UCSD-AML1 (cell line): ENCODE data around the gene CLCN1.

Source experiments
- DNase-seq: peaks from one replicate; lab custom pipeline; 2025; ENCODE audit not compliant: unreplicated experiment; lab: John Stamatoyannopoulos, UW

CLCN1 gene

DNA sequence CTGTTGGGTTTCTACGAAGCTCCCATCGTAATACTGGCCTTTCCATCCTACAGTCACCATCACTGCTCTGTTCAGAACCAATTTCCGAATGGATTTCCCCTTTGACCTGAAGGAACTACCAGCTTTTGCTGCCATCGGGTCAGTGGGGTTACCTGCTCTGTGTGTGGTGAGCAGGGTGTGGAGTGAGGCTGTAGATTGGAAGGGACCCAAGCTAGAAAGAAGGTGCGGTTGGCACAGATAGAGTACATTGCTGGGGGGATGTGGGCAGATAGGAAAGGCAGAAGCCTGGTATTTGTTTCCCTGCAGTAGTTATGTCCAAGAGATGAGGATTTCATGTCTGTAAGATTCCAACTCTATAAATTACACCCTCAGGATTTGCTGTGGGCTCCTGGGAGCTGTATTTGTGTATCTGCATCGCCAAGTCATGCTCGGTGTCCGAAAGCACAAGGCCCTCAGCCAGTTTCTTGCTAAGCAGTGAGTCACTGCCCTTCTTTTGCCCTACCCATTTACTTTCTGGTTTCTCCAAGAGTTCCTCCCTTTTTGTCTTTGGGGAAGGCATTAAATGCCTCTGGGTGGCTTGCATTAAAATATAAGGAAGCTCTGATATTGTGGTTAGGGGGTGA is 15.4 kb downstream of the CLCN1 start:
- DNase-seq: no peak

DNA sequence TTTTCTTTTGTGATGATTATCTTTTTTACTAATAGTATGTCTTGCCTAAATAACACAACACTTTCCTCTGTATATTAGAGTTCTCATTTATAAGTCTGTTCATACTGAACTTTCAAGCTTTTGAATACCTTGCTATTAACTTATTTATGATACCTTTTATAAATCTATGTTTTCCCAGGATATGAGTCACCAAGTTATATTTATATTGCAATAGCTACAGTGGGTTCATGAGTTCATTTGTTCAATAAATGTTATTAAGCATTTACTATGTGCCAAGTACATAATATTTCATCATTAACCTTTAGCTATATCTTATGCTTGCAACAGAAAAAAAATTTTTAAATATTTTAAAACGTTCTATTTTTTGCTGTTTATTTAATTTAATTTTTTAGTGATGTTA is 18.3 kb downstream of the CLCN1 start:
- no peak for DNase-seq

DNA sequence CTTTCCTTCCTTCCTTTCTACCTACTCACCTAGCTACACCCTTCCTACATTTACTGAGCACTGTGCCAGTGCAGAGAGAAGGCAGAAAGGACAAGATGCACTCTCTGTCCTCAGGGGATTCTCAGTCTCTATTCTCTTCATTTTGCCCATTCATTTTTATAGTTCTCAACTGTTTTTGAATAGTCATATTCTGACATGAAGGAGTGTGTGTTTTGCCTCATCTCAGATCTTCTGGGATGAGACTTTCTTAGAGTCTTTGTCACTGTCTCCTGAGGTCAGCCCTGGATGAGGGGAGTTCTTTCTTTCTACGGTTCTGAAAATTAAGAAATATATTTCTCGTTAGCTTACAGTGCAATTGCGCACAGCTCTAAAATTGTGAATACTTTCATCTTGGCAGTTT is 21.3 kb downstream of the CLCN1 start:
- DNase-seq: no peak

DNA sequence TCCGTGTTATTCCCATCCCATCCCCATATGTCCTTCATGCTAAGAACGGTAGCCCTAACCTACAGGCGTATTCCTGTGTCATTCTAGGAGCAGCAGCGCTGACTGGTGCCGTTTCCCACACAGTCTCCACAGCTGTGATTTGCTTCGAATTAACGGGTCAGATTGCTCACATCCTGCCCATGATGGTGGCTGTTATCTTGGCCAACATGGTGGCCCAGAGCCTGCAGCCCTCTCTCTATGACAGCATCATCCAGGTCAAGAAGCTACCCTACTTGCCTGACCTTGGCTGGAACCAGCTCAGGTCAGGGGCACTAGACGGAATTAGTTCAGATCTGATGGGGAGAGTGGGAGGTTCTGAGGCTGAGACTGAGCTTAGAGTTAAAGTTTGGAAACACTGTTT is 25.9 kb downstream of the CLCN1 start:
- no peak for DNase-seq

DNA sequence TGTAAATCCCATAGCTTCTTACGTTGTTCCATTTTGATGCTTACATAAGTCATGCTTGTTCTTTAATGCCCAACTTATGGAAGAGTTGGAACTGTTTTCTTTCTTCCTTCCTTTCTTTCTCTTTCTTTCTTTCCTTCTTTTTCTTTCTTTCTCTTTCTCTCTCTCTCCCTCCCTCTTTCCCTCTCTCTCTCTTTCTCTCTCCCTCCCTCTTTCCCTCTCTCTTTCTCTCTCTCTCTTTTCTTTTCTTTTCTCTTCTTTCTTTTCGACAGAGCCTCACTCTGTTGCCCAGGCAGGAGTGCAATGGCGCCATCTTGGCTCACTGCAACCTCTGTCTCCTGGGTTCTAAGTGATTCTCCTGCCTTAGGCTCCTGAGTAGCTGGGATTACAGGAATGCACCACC is 27.7 kb downstream of the CLCN1 start:
- DNase-seq: no peak

DNA sequence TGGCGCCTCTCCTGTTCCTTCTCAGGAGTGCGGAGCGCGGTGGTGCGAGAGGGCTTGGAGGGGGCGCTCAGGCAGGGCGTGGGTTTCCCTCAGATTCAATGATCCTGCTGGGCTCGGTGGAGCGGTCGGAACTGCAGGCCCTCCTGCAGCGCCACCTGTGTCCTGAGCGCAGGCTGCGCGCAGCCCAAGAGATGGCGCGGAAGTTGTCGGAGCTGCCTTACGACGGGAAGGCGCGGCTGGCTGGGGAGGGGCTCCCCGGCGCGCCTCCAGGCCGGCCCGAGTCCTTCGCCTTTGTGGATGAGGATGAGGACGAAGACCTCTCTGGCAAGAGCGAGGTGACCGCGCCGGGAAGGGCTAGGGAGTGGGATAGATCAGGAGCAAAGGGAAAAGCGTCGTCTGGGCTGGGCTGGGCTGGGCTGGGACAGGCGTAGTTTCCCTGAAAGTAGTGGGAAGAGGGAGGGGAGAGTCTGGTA is 29.6 kb downstream of the CLCN1 start:
- DNase-seq: no peak

DNA sequence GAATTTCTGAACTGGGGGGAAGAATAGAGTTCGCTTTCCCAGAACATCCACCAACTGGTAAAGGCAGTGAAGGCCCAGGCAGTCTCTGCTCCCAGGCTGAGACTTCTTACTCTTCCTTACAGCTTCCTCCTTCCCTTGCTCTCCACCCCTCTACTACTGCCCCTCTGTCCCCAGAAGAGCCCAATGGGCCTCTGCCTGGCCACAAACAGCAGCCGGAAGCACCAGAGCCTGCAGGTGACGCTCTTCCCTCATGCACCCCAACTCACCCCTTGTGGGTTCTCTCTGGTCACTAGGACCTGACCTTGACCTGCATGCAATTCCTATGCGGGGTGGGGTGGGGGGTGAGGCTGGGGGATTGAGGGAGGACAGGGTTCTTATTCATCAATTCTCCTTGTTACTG is 30.1 kb downstream of the CLCN1 start:
- no peak for DNase-seq

DNA sequence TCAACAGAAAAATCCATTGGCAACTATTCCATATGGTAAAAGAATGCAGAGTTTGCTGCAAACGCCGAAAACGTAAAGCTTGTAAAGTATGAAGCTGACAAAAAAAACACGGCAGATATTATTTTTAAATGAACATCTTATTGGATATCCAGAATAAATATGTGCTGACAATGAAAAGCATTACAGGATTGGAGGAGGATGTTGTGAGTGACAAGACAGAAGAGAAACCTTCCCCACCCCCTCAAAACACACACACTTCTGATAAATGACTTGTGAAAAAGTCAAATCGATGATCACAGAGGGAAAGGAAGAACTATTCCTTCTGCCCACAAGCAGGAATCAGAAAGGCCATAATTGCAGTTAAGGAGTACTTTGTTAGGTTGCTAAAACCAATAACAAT is 32.0 kb downstream of the CLCN1 start:
- DNase-seq: no peak

DNA sequence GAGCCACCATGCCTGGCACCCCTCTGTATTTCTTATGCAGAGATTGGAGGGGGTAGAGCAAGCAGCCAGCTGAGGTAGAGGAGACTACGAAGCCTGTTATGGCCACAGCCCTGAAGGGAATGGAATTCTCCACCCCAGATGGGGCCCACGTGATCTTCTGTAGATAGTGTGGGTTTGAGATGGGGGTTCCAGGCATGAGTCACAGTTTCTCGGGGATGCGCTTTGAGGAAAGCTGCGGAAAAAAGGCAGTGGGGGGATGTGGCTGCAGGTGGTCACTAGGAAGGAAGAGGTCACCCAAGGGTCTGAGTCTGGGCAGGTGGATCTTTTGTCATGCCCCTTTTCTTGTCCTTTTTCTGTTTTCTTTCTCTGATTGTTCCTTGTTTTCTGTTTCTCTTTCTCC is 35.1 kb downstream of the CLCN1 start:
- DNase-seq: no peak

DNA sequence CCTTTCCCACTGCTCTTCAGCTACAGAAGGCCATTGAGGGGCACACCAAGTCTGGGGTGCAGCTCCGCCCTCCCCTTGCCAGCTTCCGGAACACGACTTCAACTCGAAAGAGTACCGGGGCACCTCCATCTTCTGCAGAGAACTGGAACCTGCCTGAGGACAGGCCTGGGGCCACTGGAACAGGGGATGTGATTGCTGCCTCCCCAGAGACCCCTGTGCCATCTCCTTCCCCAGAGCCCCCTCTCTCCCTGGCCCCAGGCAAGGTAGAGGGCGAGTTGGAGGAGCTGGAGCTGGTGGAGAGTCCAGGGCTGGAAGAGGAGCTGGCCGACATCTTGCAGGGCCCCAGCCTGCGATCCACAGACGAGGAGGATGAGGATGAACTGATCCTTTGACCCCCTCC is 35.7 kb downstream of the CLCN1 start:
- no peak for DNase-seq

DNA sequence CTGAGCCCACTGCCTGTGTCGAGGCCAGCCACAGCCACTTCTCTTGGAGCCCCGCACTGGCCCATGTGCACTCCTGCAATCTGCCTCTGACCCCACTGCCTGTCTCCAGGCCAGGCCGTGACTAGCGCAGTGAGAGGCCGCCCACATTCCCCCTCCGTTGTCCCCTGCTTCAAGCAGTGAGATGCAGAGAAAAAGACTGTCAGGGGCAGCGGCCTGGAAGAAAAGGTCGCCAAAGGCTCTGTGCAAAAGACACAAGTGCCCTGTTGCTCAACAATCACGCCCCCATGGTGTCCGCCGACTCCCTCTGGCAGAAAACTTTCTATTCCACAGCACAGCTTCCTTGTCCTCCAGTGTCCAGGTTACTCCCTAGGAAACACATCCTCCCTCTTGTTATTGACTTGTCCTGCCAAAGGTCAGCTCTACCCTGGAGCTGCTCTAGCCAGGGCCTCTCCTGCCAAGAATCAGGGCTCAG is 36.7 kb downstream of the CLCN1 start:
- DNase-seq: no peak

DNA sequence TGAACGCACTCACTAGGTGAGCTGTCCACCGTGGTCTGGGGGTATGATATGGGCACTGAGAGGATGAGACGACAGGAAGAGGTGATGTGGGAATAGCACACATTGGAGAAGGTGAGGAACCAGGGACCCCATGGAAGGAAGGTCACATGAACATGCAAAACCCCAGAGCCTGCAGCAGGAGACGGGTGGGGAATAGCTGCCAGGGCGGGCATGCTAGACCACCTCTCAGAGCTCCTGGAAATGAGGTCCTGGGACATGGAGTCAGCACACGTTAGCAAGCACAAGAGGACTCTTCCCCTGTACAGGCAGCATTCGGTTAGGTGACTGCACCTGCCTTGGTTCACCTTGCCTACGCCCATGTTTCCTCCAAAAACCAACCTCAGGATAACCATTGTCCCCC is 38.5 kb downstream of the CLCN1 start:
- DNase-seq: no peak

DNA sequence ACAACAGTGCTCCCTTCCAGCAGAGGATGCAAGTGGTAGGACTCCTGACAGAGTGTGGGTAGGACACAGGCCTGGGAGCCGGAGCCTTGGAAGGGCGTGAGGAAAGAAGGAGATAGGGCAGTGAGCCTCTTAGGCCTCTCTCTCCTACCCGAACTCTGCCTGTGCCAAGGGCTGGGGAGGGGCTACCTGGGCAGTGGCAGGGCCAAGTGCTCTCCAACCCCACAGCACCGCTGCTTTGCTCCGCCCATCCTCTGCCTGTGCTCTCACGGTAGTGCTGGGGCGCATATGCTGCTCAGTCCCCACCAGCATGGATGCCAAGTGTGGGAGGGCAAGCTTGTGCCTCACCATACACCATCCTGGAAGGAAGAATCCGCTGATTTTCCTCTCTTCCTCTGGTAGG is 39.1 kb downstream of the CLCN1 start:
- DNase-seq: no peak

DNA sequence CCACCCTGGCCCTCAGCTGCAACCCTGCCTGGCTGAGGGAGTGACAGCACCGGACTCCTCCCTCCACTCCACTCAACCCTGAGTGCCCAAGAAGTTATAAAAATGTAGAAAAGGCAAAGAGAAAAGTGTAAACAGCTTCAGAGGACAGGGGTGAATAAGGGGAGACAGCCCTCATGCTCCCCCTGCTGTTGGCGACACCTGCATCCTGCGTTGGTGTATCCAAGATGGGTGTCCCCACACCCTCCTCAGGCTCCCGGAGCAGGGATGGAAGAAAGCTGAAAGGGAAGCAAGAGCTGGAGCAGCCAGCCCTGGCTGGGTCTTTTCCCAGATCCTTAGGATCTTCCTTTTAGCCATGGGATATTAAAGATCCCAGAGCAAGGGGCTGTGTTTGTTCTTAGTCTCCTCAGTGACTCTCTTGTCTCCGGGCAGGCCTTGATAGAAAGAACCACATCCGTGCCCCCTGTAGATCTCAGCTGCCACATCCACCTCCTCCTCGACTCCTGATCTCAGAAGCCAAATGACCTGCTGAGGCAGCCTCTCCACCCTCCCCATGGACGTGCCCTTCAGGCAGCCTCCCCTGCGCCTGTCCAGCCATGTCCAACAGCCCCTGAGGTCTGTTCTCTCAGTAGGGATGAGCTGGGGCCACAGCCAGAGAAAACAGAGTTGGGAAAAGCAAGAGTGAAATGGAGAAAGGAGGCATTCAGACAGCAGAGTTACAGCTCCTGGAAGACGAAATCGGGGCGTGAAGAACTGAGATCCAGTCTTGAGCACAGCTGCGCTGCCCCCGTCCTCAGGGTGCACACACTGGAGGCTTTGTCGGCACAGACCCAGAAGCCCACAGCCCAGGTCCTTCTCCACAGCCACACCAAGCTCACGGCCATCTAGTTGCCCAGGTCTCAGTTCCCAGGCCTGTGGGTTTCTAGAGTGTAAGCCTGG is 39.8 kb downstream of the CLCN1 start:
- no peak for DNase-seq

DNA sequence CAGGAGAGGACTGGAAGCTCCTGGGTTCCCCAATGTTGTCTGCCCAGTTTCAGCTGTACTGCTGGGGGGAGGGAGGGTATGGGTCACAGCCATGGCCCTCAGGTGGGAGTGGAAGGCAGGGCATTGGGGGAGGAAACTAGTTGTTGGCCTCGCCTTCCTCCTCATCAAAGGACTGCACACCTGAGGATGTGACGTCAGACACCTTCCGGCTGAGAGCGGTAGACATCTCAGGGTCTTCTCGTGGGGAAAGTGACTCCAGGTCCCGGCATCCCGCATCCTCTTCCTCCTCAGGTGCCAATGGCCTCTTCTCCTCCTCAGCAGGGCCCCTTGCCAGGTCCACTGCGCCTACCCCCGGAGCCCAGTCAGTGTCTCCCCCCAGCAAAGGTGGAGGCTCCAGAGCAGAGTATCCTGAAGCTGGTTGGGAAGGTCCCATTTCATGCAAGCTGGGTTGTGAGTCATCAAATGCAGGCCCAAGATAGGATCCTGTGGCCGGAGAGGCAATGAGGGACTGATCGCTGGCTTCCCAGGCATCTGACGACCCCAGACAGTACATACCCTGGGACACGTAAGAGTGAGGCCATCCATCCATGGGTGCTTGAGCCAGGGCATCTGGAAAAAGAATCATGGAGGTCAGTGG is 40.6 kb downstream of the CLCN1 start:
- no peak for DNase-seq

DNA sequence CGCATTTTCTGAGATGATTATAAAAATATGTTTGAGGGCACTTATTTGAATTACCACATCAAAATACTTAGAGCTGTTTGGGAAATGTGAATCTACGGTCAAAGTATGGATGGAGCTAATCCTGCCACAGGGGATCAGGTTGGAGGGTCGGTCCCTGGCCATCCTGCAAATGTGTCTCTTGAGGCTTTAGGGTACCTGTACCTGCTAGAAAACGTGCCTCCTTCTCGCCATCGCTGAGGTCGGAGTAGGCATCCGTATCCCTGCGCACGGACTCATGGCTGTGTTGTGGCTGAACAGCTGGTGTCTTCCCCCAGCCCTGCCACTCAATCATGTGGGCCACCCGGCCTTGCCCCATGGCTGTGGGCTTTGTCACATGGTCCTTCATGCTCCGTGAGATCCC is 42.7 kb downstream of the CLCN1 start:
- no peak for DNase-seq

DNA sequence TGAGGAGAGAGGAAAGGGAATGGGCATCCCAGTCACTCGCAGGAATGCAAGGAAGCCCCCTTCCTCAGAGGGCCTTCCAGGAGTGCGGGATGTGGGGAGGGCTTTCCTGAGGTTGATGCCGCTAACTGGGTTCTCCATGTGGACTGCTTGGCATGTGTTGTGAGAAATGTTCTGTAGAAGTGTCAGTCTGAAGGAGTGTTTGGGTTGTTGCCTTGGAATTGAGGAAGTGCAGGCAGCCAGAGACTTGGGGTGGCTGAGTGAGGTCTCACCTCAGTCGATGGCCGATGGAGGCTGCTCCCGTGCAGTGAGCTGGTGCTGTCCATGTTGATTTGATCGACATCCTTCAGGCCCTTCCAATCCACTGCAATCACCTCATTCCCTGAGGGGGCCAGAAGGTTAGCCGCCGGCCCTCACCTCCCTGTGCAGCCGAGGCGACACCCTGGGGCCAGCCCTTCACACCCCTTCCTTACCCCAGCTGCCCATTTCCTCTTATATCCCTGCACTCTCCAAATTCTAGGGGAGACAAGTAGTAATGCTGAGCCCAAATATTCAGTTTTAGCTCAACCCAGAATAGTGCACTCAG is 44.0 kb downstream of the CLCN1 start:
- DNase-seq: no peak

DNA sequence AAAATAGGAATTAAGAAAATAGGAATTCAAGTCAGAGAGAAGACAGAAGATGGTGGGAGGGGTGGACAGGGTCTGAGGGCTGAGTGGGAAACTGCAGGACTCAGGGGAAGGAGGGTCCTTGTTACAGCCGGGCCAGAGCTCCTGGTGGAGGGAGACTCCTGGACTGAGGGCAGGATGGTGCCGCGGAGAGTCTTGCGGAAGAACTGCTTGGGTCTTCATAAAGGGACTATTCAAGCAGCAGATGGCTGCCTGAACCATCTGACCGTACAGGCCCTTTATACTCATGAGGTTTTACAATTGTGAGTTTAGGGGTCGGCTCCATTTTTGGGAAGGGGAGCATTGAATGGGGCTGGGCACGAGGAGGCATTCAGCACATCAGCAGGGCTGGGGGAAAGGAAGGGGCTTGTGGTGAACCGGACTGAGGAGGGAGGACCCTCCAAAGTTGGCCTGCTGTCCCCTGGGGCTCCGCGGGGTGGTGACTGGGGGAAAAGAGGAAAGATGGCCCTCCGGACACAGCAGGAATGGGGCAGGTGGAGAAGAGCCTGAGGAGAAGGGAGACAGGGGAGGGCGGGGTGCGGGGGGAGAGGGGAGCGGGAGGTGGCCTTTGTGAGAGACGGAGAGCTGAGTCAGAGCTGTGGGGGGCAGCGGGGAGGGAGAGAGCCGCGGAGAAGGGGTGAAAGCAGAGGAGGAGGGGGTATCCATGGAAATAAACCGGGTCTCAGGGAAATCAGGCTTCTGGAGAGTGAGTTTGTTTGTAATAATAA is 45.1 kb downstream of the CLCN1 start:
- no peak for DNase-seq

DNA sequence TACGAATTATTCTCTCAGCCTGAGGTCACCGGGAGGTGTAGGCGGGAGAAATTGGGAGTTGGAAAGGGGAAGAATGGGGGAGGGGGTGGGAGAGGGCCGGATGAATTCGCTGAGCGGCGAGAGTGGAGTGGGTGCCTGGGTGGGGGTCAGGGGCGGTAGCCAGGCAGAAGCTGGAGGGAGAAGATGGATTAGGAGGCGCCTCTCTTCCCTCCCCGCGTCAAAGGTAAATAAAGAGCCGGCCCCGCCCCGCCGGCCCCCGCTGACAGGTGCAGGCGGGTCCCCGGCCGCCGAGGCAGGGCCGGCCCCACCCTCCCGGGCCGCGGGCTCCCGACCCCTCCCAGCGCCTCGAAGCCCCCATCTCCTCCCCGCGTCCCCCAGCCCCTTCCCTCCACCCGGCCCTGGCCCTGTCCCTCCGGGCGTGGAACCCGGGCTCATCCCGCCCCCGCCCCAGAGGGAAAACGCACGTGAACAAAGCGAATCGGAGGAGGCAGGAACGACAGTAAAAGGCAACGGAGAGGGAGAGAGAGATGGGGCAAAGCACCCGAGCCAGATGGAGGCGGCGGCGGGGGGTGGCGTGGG is 45.7 kb downstream of the CLCN1 start:
- DNase-seq: no peak
